HG02588 (cell line): Measurements from ENCODE around the gene ASXL2.
"Not testable (repeated sequence)": the region's sequence is repeated elsewhere in the genome, so short reads cannot be mapped to it uniquely, and the experiment has no call there.

Experiments
- ATAC-seq: cut with Tn5 transposase; IDR thresholded peaks from one replicate; pipeline ENCODE4 v1.9.1; 2021; ENCODE audit warnings: mild to moderate bottlenecking, moderate library complexity; ENCODE audit not compliant: unreplicated experiment

The ASXL2 gene

DNA sequence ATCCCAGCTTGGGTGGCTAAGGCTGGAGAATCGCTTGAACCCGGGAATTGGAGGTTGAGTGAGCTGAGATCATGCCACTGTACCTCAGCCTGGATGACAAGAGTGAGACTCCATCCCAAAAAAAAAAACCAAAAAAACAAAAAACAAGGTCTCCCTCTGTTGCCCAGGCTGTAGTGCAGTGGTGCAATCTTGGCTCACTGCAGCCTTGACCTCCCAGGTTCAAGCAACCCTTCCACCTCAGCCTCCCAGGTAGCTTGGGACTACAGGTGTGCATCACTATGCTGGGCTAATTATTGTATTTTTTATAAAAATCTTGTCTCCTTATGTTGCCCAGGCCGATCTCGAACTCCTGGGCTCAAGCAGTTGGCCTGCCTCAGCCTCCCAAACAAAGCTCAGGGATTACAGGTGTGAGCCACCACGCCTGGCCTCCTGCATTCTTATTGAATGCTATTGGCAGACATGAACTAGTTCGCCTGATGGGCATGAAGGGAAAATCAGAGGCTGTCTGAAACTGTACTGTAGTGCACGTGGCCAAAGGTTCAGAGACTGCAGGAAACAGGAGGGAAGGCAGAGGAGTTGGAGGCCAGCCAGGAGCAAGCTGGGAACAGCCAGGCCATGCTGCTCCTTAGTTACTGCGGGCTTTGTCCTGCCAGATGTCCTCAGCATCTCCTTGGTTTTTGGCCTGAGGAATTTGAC lies 16.0 kb upstream of the ASXL2 start:
- no peak for ATAC-seq

DNA sequence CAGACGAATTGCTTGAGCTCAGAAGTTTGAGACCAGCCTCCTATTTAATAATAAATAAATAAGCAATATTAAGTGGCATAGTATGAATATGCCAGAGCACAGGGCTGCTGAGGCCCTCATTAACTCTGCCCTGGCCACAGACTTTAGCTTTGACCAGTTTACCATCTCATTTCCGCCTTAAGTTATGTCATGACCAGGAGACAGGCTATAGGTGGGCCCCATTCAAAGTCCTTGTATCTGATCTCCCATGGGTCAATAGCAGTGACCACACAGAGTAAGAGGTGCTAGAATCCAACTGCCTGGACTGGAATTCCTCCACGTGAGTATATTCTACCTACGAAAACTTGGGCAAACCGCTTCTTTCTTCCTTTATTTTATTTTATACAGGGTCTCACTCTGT lies 13.4 kb upstream of the ASXL2 start:
- ATAC-seq = no peak

DNA sequence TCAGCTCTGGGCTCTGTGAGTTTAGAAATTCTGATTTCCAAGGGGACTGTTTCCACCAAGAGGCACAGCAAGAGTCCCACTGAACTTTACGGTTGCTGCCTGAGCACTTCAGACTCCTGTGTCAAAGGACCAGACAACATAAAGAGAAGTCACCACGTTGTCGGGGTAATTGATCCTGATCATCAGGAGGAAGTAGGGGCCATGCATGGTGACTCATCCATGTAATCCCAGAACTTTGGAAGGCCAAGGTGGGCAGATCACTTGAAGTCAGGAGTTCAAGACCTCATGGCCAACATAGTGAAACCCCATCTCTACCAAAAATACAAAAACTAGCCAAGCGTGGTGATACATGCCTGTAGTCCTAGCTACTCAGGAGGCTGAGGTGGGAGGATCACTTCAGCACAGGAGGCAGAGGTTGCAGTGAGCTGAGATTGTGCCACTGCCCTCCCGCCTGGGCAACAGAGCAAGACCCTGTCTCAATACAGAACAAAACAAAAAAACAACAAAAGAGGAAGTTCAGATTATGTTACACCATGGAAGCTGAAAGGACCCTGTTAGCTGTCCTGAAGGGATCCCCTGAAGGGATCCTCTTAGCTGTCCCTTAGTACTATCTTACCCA lies 9.4 kb upstream of the ASXL2 start:
- no peak for ATAC-seq

DNA sequence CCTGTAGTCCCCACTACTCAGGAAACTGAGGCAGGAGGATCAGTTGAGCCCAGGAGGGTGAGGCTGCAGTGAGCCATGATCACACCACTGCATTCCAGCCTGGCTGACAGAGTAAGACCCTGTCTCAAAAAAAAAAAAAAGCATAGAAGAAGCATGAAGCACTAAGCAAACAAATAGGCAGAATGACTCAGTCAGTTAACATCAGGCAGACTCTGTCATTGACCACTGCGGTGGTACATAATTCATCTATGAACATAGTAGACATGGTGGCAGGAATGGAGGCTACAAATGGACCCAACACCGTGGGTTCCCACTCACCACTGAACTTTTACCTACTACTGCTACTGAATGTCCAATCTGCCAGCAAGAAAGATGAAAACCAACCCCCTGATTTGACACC lies 7.6 kb upstream of the ASXL2 start:
- no peak for ATAC-seq

DNA sequence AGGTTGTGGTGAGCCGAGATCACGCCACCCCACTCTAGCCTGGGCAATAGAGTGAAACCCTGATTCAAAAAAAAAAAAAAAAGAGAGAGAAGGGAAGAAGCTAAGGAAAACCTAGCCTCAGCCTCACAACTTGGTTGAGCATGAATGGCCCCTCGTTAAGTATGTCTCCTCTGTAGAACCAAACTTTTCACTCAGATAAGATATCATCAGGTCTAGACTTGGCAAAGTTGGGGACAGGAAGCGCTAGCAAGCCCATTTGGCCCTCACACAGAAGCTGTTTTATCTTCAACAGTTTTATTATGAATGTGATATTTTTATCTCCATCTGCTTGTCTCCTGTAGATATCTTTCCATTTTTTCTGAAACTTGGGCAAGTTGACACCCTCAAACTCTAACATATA lies 3.5 kb upstream of the ASXL2 start:
- no peak for ATAC-seq

DNA sequence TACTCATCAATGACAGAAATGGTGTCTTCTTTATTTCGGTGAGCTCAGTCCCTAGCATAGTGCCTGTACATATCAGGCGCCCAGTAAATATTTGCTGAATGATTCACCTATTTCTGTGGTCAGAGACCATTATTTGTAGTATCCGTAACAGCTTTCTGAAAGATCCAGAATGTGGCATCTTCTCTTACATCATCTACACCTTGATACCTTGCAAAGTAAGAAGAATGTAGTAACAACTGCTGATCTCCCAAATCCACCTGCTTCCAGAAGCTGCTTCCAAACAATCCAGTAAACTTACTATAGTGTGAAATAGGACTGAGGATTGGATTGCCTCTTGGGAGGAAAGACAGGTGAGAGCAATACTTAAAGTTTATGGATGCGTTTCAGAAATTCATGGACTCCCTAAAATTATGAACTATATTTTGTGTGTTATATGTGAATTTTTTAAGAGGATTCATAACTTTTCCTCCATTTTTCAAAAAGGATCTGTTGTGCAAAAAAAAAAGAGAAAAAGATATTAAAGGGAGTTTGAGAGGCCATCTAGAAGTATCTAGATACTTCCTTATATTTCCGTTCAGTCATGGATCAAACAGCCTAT lies 945 bp upstream of the ASXL2 start:
- no peak for ATAC-seq

DNA sequence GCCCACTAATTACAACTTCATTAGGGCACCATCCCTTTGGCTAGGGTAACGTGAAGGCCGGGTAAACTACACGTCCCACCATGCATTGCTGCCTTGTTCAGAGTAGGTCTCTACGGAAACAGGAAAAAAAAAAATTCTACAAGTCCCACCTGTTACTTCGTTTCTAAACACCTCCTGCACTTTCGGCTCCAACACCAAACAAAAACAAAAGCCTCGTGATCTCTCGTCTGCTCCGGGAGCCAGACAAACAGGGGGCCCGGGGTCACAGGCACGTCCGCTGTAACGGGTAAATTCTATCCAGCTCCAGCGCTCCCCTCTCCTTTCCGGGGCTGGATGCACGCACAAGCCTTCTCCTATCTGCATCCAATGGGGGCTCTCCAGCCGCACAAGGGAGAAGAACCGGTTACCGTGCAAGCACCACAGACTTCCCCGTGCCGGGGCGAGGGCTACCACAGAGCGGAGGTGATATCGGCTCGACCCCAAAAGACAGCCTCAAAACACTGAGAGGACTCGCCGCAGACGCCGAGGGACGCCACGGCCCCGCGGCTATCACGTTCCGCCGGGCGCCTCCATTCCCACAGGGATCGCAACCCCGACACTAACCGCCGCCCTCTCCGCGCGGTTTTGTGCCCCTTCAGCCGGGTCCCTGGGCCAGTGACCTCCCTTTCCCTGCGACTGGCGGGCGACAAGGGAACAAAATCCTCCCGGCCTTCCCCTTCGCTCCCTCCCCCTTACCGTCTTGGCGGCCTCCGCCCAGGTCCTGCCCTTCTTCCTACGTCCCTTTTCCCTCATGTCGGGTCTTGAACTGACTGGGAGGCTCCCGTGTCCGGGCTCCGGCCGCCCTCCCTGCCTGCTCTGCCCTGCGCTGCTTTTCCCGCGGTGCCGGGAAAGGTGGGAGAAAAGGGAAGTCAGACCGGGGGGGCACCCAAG lies 591 bp downstream of the ASXL2 start:
- ATAC-seq = peak; percentile 37

DNA sequence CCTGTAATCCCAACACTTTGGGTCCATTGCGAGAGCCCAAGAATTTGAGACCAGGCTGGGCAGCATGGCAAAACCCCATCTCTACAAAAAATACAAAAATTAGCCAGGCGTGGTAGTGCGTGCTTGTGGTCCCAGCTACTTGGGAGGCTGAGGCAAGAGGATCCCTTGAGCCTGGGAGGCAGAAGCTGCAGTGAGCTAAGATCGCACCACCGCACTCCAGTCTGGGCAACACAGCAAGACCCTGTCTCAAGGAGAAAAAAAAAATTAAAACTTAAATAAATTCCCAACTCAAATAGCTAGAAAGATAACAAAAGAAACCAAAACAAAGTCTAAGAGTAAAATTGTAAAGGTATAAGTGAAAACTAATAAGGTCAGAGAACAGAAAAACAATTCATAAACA lies 6.2 kb downstream of the ASXL2 start:
- ATAC-seq = no peak

DNA sequence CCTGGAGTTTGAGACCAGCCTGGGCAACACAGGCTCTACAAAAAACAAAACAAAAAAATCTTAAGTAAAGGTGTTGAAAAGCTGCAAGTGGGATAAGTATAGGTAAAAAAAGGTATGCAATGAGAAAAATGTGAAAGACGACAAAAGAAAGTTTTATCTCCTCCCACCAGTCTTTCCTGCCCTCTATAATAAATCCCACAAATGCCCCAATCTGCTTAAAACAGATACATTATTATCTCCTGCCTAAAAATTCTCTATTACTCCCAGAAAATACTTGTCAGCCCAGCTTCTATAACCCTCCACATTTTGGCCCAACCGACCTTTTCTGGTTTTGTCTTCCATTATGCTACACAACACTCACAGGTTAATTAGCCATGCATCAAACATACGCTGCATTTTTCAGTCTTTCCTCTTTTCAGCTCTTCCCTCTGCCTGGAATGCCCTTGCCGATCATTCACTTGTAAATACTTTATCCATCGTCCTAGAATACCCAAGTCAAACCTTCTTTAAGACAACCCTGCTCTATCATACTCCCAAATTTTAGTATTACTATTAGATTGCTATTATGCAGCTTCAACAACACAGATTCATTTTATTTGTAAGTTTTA lies 10.8 kb downstream of the ASXL2 start:
- ATAC-seq = no peak

DNA sequence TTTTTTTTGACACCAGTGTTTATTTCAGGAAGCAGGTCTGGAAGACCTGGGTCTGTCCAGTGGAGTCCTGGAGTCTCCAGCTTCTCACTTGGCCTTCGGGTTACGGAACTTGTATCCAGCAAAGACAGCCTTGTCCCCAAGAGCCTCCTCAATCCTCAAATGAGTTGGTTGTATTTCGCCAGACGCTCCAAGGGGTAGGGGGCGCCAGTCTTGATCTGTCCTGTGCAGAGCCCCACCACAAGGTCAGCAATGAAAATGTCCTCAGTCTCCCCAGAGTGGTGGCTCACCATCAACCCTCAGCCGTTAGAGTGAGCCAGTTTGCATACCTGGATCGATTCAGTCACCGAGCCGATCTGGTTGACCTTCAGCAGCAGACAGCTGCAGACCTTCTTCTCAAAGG lies 21.9 kb downstream of the ASXL2 start:
- ATAC-seq = no peak

DNA sequence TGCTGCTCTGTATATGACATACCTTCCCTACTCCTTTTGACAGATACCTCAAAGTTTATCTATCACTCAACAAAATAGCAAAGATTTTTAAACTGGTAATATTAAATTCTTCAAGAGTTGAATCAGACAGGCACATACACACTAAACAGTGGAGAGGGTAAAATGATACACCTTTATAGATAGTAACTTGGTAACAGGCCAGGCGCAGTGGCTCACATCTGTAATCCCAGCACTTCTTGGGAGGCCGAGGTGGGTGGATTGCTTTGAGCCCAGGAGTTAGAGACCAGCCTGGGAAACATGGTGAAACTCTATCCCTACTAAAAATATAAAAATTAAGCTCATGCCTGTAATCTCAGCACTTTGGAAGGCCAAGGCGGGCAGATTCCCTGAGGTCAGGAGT lies 23.2 kb downstream of the ASXL2 start:
- ATAC-seq = no peak

DNA sequence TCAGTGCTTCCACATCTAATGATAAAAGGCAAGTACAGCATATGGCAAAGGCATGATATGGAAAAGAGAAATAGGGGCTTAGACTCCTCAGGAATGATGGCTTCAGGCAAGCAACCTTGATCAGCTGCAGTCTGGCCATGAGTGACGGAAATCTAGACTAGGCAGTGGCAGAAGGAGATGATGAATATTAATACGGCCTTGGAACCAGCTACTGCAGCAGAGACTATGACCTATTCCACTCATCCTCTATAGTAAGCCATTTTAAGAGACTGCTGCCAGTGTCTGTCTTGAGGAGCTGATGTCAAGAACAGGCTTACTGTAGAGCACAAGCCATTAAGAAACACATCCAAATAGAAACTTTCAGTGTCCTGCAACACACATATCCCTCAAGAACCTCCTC lies 23.7 kb downstream of the ASXL2 start:
- ATAC-seq = no peak

DNA sequence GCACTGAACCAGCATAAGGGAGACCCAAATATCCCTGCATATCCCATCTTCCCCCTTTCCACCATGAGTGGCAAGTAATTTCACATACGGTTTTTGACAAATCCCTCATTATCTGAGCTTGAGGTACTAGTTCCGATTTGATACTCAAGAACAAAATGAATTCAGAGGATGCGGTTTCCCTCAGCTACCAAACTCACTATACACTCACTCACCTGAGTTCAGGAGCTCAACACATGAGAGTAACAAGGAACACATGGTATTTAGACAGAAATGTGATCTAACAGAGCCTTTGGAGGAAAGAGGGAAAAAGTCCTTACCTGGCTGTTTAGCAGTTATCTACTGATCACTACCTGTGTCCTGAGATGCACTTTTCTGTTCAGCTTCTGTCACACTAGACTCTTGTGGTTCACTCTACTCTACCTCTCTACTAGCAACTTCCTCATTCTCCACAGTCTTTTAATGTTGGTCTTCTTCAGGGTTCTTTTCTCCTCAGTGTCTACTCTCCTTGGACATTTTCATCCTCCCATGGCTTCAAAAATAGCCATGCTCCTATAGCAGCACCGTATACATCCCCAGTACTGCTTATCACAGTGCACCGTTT lies 25.1 kb downstream of the ASXL2 start:
- no peak for ATAC-seq

DNA sequence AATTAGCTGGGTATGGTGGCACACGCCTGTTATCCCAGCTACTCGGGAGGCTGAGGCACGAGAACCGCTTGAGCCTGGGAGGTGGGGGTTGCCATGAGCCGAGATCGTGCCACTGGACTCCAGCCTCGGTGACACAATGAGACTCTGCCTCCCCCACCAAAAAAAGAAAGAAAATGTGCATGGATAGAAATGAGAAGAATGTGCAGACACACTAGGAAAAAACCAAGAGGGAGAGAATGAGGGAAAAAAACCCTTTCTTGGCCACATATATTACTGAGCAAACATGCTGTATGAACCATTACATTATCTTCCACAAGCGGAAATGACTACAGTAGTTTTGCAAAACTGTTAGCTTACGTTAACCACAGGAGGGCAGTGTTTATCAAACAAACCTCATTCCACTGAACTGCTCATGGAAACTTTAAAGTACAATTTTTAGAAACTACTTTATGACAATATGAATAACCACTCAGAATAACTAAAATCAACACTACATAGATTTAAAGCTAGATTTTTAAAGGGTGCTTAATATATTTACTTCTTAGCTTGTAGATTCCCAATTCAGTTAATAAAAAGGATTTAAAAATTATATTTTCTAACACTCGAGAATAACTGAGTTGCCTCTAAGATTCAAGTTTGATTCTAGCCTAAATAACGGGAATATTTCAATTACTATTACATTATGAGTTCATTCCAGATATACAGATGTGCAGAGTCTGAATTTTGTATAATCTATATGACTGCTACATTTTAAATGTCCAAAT lies 26.4 kb downstream of the ASXL2 start:
- peak; percentile 59 for ATAC-seq

DNA sequence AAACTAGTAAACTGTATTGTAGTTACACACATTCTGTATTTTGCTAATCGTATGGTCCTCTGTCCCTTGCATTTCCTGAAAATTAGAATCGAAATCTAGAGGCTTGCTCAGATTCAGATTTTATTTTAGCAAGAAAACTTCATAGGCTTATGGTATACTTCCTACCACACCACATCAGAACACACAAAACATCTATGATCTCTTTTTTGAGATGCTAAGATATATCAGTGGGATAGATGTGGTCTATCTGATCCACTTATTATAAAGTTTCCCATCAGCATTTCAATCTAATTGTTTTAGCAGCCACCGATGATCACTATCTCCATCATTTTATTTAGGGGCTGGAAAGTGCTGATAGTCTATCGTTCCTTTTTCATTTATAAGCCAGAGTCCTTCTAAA lies 27.9 kb downstream of the ASXL2 start:
- not testable (repeated sequence) for ATAC-seq

DNA sequence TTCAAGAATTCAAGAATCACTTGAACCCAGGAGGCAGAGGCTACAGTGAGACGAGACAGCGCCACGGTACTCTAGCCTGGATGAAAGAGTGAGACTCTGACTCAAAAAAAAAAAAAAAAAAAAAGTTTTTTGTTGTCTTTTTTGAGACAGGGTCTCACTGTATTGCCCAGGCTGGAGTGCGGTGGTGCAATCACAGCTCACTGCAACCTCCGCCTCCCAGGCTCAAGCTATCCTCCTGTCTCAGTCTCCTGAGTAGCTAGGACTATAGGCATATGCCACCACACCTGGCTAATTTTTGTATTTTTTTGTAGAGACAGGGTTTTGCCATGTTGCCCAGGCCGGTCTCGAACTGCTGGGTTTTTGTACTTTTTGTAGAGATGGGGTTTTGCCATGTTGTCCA lies 28.9 kb downstream of the ASXL2 start:
- not testable (repeated sequence) for ATAC-seq

DNA sequence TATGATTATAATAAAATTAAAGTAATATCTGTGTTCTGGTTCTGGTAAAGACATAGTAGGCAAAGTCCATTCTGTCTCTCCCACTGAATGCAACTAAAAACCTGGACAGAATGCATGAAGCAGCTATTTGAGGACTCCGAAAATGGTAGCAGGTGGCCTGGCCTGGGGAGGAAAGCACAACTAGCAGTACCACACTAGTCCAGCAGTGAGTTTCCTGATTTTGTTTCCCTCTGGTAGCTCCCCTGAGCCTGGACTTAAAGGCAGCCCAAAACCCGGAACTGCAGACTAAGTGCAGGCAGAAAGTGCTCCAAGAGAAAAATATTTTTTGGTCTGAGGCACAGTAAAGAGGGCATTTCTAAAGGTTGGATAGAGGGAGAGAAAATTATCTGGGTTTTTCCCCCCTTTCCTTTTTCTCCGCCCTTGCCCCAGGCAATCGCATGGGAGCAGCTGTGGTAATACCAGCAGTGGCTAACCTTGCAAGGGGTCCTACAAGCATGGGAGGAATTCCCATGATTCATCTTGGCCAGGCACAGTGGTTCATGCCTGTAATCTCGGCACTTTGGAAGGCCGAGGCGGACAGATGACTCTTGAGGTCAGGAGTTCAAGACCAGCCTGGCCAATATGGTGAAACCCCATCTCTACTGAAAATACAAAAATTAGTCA lies 32.3 kb downstream of the ASXL2 start:
- ATAC-seq = no peak

DNA sequence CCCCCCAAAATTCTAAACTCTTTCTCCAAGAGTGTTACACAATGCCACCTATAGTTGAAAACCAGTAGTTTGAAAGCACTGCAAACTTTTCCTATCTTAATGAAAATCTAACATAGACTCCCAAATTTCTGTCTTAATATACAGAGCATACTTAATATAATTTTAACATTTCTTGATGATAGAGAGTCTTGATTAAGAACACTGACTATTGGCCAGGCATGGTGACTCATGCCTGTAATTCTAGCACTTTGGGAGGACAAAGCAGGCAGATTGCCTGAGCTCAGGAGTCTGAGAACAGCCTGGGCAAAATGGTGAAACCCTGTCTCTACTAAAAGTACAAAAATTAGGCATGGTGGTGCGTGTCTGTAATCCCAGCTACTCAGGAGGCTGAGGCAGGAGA lies 34.2 kb downstream of the ASXL2 start:
- no peak for ATAC-seq

DNA sequence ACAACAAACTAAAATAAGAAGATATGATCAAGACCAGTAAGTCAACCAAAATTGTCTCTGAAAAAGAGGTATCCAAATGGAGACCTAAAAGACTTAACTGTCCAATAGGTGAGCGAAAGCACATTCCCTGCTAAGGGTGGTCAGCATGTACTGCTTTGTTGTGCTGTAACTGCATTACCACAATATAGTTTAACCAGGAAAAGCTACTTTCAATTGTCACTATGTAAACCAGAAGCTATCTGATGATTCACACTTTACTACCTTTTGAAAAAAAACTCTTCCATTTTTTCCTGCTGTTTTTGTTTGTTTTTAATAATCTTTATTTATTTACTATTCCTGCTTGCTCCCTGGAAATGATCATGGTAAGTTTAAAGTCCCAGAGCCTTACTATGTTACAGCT lies 36.1 kb downstream of the ASXL2 start:
- no peak for ATAC-seq
